Measurements from ENCODE around the gene SELENOS. TPM values are rescaled to one million over a fixed set of nuclear protein-coding genes. Genes with fewer than 3 reads are reported as not detected.
A peak's percentile ranks its signal among the peaks of the same experiment; 100 is the strongest.

The SELENOS gene
- total RNA-seq, 1 donor from 2014 or later, result 32.0 TPM

DNA sequence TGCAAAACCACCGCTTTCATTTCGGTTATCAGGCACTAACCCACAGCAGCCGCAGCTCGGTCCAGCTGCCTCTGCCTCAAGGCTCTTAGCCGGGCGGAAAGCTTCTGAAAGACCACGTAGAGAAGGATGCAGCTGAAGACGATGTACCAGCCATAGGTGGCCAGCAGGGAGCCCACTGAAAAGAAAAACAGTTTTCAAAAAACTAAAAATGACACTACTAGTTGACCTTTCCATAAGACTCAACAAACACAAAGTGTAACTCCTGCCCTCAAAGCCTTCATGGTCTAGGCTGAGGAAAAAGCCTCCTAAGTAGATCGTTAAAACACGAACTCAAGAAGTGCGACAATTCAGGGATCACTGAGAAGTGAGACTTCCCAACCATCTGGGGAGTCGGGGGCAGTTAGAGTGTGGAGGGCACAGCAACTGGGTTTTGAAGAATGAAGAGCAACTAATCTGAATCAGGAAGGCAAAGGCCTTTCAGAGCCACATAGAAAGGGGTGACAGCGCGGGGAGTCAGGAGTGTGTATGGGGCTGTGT, 716 bp downstream of the SELENOS start:
- intact Hi-C loops (cut with DNase I), result loop anchor here (1.0 to 5.0 kb wide), 3 partner anchors 19 to 674 kb away; partner anchors contain the start of genes ASB7, LINS1, LRRK1 and SNRPA1
- peak overlapping the region; percentile 89 to 93 for H3K27ac ChIP-seq
- H3K9me3 ChIP-seq, result no peaks in the 10 kb centered on the region
- DNase-seq (ENCODE audit: low spot score in 2 of 2), result no peak
- peak overlapping the region; percentile 67 to 90 for H3K4me3 ChIP-seq
- TF ChIP-seq, protein P1, sequence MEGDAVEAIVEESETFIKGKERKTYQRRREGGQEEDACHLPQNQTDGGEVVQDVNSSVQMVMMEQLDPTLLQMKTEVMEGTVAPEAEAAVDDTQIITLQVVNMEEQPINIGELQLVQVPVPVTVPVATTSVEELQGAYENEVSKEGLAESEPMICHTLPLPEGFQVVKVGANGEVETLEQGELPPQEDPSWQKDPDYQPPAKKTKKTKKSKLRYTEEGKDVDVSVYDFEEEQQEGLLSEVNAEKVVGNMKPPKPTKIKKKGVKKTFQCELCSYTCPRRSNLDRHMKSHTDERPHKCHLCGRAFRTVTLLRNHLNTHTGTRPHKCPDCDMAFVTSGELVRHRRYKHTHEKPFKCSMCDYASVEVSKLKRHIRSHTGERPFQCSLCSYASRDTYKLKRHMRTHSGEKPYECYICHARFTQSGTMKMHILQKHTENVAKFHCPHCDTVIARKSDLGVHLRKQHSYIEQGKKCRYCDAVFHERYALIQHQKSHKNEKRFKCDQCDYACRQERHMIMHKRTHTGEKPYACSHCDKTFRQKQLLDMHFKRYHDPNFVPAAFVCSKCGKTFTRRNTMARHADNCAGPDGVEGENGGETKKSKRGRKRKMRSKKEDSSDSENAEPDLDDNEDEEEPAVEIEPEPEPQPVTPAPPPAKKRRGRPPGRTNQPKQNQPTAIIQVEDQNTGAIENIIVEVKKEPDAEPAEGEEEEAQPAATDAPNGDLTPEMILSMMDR (IDR thresholded peaks at IDR 0.05), result peak in 2 of 3 experiments; percentile 27 to 28
- H3K27me3 ChIP-seq, result no peaks in the 10 kb centered on the region
- peaks cover 49 to 57% of the 10 kb centered on the region in 2 donors for H3K36me3 ChIP-seq
- H3K4me1 ChIP-seq, result peaks cover 0 to 14% of the 10 kb centered on the region in 2 donors

DNA sequence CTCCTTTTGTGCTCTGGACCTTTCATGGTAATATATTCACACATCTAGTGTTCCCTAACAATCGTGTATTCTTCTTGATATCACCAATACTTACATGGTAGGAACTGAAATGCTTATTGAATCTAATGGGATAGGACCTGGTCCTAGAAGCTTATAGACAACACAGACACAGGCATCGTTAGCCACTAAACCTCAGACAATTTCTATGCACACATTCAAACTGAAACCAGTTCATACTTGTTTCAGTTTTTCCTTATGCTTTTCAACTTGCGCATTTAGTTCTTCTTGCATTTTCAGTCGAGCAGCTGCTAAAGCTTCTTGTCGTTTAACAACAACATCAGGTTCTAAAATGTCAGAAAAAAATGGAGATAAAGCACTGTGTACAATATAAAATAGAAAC, 2.3 kb downstream of the SELENOS start:
- Histone ChIP-seq H3K9me3 (no peaks in the 10 kb centered on the region), H3K36me3 (peaks cover 50 to 58% of the 10 kb centered on the region in 2 donors), H3K27ac (no peak overlapping the region), H3K4me3 (no peak overlapping the region), H3K27me3 (no peaks in the 10 kb centered on the region), H3K4me1 (peaks cover 0 to 14% of the 10 kb centered on the region in 2 donors)
- intact Hi-C loops (cut with DNase I), result loop anchor here (5.0 kb wide), 2 partner anchors 358 to 673 kb away; partner anchors contain the start of genes ASB7, LINS1 and LRRK1
- TF ChIP-seq, protein P1 (IDR thresholded peaks at IDR 0.05), result no peak
- no peak for DNase-seq (ENCODE audit: low spot score in 2 of 2)

DNA sequence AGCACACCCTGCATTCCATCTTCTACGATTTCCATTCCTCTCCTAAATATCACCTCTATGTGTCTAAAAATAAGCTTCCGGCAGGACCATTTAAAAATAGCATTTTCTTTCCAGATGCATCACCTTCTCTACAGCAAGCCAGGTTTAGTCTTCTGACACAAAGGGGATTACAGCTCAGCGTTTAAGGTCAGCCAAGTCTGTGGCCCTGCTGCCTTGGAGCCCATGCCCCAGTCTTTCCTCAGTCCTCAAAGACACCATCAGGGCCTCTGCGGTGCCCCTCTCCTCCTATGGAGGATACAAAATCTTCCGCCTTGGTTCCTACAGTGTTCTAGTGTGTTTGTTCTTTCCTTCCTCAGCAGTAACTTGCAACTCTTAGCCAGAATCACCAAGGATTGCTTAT, 3.8 kb downstream of the SELENOS start:
- Histone ChIP-seq H3K4me1 (peaks cover 0 to 14% of the 10 kb centered on the region in 2 donors), H3K4me3 (no peak overlapping the region), H3K27ac (no peak overlapping the region), H3K36me3 (peaks cover 50 to 70% of the 10 kb centered on the region in 2 donors), H3K27me3 (no peaks in the 10 kb centered on the region), H3K9me3 (no peaks in the 10 kb centered on the region)
- intact Hi-C loops (cut with DNase I), result no loop called here
- DNase-seq (ENCODE audit: low spot score in 2 of 2), result no peak
- TF ChIP-seq, protein P1 (IDR thresholded peaks at IDR 0.05), result no peak

DNA sequence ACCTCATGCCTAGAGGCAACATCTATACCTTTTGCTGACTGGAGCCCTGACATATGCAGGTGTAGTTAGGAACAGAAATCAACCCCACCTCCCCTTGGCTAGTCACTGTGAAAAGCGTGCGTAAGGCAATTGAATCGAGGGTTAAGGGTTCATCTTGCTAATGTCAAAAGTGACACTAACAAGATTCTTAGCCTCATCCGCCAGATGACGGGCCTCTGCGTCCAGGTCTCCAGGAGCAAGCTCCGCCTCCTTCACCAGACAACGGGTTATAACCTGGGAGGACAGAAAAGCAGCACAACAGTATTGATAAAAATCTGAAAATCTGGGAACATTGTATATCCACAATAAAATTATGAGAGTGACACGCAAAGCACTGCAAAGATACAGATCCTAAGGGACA, 4.7 kb downstream of the SELENOS start:
- DNase-seq (ENCODE audit: low spot score in 2 of 2), result no peak
- Histone ChIP-seq H3K27me3 (no peaks in the 10 kb centered on the region), H3K9me3 (no peaks in the 10 kb centered on the region), H3K4me3 (no peak overlapping the region), H3K4me1 (peaks cover 0 to 18% of the 10 kb centered on the region in 2 donors), H3K36me3 (peaks cover 50 to 70% of the 10 kb centered on the region in 2 donors), H3K27ac (no peak overlapping the region)
- intact Hi-C loops (cut with DNase I), result no loop called here
- TF ChIP-seq, protein P1 (IDR thresholded peaks at IDR 0.05), result no peak

DNA sequence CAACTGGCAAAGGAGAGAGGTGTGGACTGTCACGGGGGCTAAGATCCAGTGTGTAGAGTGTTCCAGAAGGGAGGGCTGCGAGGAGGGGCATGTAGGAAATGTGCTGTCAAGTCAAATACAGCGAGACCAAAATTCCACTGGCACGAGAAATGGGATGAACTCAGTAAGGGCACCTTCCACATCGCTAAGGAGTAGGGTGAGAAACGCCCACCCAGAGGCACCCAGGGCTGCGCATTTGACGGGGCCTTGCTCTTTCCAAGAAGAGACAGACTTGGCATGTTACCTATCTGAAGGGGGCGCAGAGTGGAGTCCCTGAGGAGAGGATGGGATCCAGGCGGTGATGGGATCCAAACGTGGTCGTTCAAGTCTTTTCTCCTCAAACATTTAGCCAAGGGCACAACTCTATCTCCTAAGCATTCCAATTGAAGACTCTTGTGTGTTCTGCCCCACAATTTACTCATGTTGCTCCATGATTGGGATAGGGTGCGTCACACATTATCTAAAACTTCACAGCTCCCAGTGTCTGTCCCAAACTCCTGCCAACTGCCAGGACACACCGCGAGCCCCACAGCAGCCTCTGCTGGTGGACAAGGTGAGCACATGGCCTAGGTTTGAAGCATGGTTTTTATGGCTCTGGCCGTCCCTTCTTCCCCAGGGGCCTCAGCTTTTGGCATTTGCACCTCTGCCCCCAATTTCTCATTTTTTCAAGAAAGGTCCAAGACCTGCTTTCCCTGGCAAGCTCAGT, 7.6 kb downstream of the SELENOS start:
- intact Hi-C loops (cut with DNase I), result no loop called here
- H3K27me3 ChIP-seq, result no peaks in the 10 kb centered on the region
- DNase-seq (ENCODE audit: low spot score in 2 of 2), result no peak
- H3K9me3 ChIP-seq, result no peaks in the 10 kb centered on the region
- H3K4me3 ChIP-seq, result no peak overlapping the region
- H3K27ac ChIP-seq, result peak overlapping the region in 1 of 2 donors; percentile 9
- peaks cover 44 to 59% of the 10 kb centered on the region in 2 donors for H3K36me3 ChIP-seq
- H3K4me1 ChIP-seq, result peaks cover 0 to 14% of the 10 kb centered on the region in 2 donors
- TF ChIP-seq, protein P1 (IDR thresholded peaks at IDR 0.05), result peak in 1 of 3 experiments; percentile 12
